Mucosa of descending colon (tissue), 3 donors: ENCODE measurements around the gene RYR3. TPM values are rescaled to one million over a fixed set of nuclear protein-coding genes. Genes with fewer than 3 reads are reported as not detected.

Experiments used
- ATAC-seq: fragments of 200-7000 bp; cut with Tn5 transposase; one replicate; pipeline ENCODE4 v1.9.1; 2020; ENCODE audit warnings: mild to moderate bottlenecking, moderate library complexity
- DNase-seq, 3 donors: peaks; one replicate each; pipeline ENCODE4 v3.0.0-alpha.2; 2020
- H3K36me3 ChIP-seq: fragments of 200-600 bp; one replicate; pipeline ENCODE4 v1.8.0; 2021; ENCODE audit warnings: low read depth, mild to moderate bottlenecking
- H3K4me1 ChIP-seq: fragments of 200-600 bp; one replicate; pipeline ENCODE4 v1.8.0; 2021; ENCODE audit warnings: low read depth, mild to moderate bottlenecking
- H3K4me3 ChIP-seq: fragments of 200-600 bp; one replicate; pipeline ENCODE4 v1.8.0; 2021; ENCODE audit warnings: mild to moderate bottlenecking
- H3K9me3 ChIP-seq: fragments of 200-600 bp; one replicate; pipeline ENCODE4 v1.8.0; 2021; ENCODE audit warnings: mild to moderate bottlenecking
- intact Hi-C, 2 donors: fragments of 100-400 bp; cut with DNase I in 1 of 2; cut with micrococcal nuclease in 1 of 2; formaldehyde crosslinking; loops; one replicate each; pipeline versions ENCODE4 v1.11.0 to v1.11.1; 2022; cut with DNase I, micrococcal nuclease
- total RNA-seq, 3 donors: library from RNA; stranded (reverse); fragmentation: NEBNext Ultra II Directional in 2 of 3; extraction: Animal tissue kit (Norgen Biotek cat#: 25700) in 2 of 3; gene quantifications; one replicate each; pipeline versions ENCODE4 v1.2.1 to v1.2.4, GENCODE V29; 2021 to 2023
- TF ChIP-seq, protein P1 (sequence below): fragments of 200-600 bp; IDR thresholded peaks from one replicate; pipeline ENCODE4 v1.8.0; 2022; ENCODE audit warnings: antibody characterized with exemption, mild to moderate bottlenecking
- donor health status: DM: no; HTN: no; CAD: no; lungs with moderate emphysema.
- donor health status: DM: no; HTN: no; CAD: no.
- donor health status: DM: no; HTN: yes; CAD: no.

The RYR3 gene
- total RNA-seq, 3 donors from 2014 or later, result 0.84 to 16.4 (median 1.1) TPM

DNA sequence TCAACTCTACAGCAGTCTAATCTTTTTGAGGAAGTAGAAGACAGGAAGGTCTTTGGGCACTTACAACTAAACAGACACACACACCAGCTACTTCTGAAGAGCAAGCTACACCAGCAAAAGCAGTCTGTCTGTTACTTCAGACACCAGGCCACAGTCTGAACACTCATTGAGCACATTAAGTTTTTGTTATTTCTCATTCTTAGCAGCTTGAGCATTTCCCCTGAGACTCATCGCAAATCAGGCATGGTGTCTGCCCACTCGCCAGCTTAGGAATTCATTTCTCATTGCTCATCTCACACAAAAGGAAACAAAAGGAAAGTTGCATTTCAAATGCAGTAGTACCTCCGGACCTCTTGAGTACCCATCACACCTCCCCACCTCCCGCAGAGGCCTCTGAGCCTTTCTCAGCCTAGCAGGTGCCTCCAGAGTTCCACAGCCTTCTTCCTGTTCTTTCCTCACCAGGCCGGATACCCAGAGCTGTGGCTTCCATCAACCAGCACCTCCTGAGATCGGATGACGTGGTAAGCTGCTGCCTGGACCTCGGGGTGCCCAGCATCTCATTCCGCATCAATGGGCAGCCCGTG lies 302.0 kb downstream of the RYR3 start:
- H3K4me1 ChIP-seq, result no peaks in the 10 kb centered on the region
- ATAC-seq, result no peak
- TF ChIP-seq, protein P1, sequence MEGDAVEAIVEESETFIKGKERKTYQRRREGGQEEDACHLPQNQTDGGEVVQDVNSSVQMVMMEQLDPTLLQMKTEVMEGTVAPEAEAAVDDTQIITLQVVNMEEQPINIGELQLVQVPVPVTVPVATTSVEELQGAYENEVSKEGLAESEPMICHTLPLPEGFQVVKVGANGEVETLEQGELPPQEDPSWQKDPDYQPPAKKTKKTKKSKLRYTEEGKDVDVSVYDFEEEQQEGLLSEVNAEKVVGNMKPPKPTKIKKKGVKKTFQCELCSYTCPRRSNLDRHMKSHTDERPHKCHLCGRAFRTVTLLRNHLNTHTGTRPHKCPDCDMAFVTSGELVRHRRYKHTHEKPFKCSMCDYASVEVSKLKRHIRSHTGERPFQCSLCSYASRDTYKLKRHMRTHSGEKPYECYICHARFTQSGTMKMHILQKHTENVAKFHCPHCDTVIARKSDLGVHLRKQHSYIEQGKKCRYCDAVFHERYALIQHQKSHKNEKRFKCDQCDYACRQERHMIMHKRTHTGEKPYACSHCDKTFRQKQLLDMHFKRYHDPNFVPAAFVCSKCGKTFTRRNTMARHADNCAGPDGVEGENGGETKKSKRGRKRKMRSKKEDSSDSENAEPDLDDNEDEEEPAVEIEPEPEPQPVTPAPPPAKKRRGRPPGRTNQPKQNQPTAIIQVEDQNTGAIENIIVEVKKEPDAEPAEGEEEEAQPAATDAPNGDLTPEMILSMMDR, result no peak
- intact Hi-C loops, result no loop called here
- H3K36me3 ChIP-seq, result no peaks in the 10 kb centered on the region
- H3K9me3 ChIP-seq, result no peaks in the 10 kb centered on the region
- H3K4me3 ChIP-seq, result no peak overlapping the region
- DNase-seq, result no peak

DNA sequence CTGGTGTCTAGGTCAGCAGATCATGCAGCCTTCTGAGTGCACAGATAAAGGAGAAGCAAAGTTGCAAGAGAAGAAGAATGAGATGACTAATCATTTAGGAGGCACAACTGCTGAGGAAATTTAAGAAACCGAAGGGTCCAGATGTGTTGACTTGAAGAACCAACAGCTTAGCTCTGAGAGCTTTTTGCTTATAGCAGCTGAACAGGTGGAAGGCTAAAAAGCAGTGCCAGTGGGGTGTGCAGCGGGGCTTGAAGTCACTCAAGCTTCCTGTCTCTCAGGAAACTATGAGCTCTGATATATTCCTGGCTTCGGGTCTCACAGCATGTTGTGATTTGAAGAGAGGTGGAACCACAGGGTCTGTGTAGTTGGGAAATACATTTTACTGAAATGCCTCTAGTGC lies 305.7 kb downstream of the RYR3 start:
- intact Hi-C loops, result no loop called here
- TF ChIP-seq, protein P1, result no peak
- Histone ChIP-seq H3K9me3 (no peaks in the 10 kb centered on the region), H3K36me3 (no peaks in the 10 kb centered on the region), H3K4me1 (no peaks in the 10 kb centered on the region), H3K4me3 (no peak overlapping the region)
- no peak for DNase-seq
- ATAC-seq, result no peak

DNA sequence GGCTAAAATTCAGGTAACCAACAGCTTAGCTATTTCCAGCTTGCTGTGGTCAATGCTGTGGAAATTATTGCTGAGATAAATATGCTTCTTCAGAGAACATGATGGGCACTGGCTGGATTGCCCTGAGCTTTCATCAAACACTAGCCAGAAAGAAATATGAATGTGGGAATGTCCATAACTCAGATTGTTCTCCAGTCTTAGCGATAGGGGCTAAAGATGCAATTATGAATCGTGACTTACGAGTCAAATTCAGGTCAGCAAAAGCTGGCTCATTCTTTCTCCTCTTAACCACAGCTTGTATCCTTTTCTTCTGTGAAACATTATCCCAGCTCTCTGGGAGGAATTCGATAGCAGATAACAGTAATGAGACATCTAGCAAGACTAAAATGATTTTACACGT lies 307.6 kb downstream of the RYR3 start:
- Histone ChIP-seq H3K36me3 (no peaks in the 10 kb centered on the region), H3K4me3 (no peak overlapping the region), H3K9me3 (no peaks in the 10 kb centered on the region), H3K4me1 (no peaks in the 10 kb centered on the region)
- TF ChIP-seq, protein P1, result no peak
- DNase-seq (no peak), ATAC-seq (no peak)
- intact Hi-C loops, result no loop called here

DNA sequence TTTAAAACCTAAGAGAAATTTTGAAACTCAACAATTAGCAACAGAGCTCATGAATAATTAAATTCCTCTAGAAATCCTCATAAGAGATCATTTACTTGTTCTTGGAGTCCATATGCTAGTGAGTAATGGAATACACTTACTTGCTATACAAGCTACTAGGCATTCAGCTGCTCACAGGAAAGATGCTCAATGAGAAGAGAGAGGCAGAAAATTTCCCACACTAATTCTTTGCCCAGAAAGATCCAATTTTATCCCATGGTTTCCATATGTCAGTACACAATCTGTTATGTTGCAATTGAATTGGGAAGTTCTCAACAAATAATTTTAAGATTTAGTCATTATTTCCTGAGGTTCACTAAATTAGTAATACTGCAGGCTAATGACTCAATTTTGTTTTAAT lies 310.4 kb downstream of the RYR3 start:
- H3K9me3 ChIP-seq, result no peaks in the 10 kb centered on the region
- DNase-seq (no peak), ATAC-seq (no peak)
- H3K4me1 ChIP-seq, result no peaks in the 10 kb centered on the region
- no peaks in the 10 kb centered on the region for H3K36me3 ChIP-seq
- H3K4me3 ChIP-seq, result no peak overlapping the region
- TF ChIP-seq, protein P1, result no peak
- intact Hi-C loops, result no loop called here

DNA sequence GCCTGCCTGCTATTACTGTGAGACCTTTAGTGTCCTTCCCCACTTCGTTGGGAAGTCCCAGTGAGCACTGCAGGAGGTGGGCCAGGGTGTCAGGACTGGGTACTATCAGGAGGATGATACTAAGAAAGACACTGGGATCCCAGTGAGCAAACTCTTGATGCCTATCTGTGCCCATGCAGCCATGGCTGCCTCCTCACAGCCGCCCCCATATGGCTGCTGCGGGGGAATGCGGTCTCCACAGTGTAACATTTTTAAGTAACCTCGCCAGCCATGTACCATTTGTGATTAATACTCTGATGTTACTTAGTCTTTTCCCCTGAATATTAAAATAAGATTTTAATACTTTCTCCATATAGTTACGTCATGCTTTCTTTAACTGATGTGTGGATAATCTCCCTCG lies 312.2 kb downstream of the RYR3 start:
- TF ChIP-seq, protein P1, result no peak

DNA sequence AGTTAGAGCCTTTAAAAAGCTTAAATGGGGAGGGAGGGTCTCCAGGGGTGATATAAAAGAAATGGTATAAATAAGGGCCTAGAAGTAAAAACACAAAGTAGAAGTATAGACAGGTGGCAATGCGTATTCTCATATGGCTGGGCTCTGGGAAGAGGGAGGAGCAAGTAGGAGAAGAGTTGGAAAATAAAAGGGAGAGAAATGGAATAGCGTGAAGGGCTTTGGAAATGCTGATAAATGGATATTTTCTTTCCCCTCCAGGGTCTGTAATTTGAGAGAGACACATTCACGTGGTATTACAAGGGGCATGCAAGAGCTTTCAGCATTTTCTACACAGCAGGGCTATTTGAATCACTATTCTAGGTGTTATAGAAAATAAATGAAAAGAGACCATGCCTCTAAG lies 313.7 kb downstream of the RYR3 start:
- intact Hi-C loops, result no loop called here
- DNase-seq (no peak), ATAC-seq (no peak)
- Histone ChIP-seq H3K4me1 (no peaks in the 10 kb centered on the region), H3K9me3 (no peaks in the 10 kb centered on the region), H3K36me3 (no peaks in the 10 kb centered on the region), H3K4me3 (no peak overlapping the region)
- TF ChIP-seq, protein P1, result no peak

More for the DNA sequence above, 312.2 kb downstream of the RYR3 start:
- no peak for DNase-seq
- Histone ChIP-seq H3K4me3 (no peak overlapping the region), H3K9me3 (no peaks in the 10 kb centered on the region), H3K36me3 (no peaks in the 10 kb centered on the region), H3K4me1 (no peaks in the 10 kb centered on the region)
- no peak for ATAC-seq
- intact Hi-C loops, result no loop called here
